GM21737 (cell line): Measurements from ENCODE around the gene PSMB3.
"Not testable (repeated sequence)": the region's sequence is repeated elsewhere in the genome, so short reads cannot be mapped to it uniquely, and the experiment has no call there.

Experiments
- ATAC-seq: cut with Tn5 transposase; IDR thresholded peaks from one replicate; pipeline ENCODE4 v1.9.1; 2021; ENCODE audit warnings: mild to moderate bottlenecking, moderate library complexity; ENCODE audit not compliant: unreplicated experiment

The PSMB3 gene

GRCh38 chr17:38790148-38790707, 37.7 kb downstream of the PSMB3 start:
- ATAC-seq = not testable (repeated sequence)

GRCh38 chr17:38791162-38791561, 38.6 kb downstream of the PSMB3 start:
- ATAC-seq = no peak

- ATAC-seq = no peak
These were observed 41.7 kb downstream of the PSMB3 start for GRCh38 chr17:38794221-38794620.

- no peak for ATAC-seq
These were observed 44.1 kb downstream of the PSMB3 start for GRCh38 chr17:38796451-38797157.

GRCh38 chr17:38797158-38797490, 44.6 kb downstream of the PSMB3 start:
- no peak for ATAC-seq

GRCh38 chr17:38797828-38798227, 45.3 kb downstream of the PSMB3 start:
- no peak for ATAC-seq

- peak; percentile 13 for ATAC-seq
These were observed 46.3 kb downstream of the PSMB3 start for GRCh38 chr17:38798614-38799500.

GRCh38 chr17:38799501-38800236, 47.1 kb downstream of the PSMB3 start, which contains the start of gene PIP4K2B:
Gene PIP4K2B (minus strand): TSS chr17:38799556. CDS start chr17:38799424, 132 bp downstream.
- peak; percentile 71 for ATAC-seq

- ATAC-seq = no peak
These were observed 47.8 kb downstream of the PSMB3 start for GRCh38 chr17:38800237-38800760.

GRCh38 chr17:38809828-38810227, 57.3 kb downstream of the PSMB3 start:
- no peak for ATAC-seq
